Ishikawa (cell line): ENCODE measurements around the gene RBM44.

Experiments used
- CEBPB ChIP-seq: IDR thresholded peaks from 2 replicates; pipeline ENCODE4 v1.6.1; 2012
- CREB1 ChIP-seq: IDR thresholded peaks from 2 replicates; pipeline ENCODE4 v1.6.1; 2012; ENCODE audit warnings: low read depth
- EGR1 ChIP-seq: IDR thresholded peaks from 2 replicates; pipeline ENCODE4 v1.6.1; 2012
- EP300 ChIP-seq: IDR thresholded peaks from 2 replicates; pipeline ENCODE4 v1.6.1; 2012; ENCODE audit warnings: borderline replicate concordance
- FOXM1 ChIP-seq: IDR thresholded peaks from 2 replicates; pipeline ENCODE4 v1.6.1; 2012; ENCODE audit warnings: low read depth, borderline replicate concordance
- NFIC ChIP-seq: IDR thresholded peaks from 2 replicates; pipeline ENCODE4 v1.6.1; 2012
- RAD21 ChIP-seq: IDR thresholded peaks from 2 replicates; pipeline ENCODE4 v1.6.1; 2012; ENCODE audit warnings: low read depth
- REST ChIP-seq: IDR thresholded peaks from 2 replicates; pipeline ENCODE4 v1.6.1; 2012; ENCODE audit warnings: low read depth, mild to moderate bottlenecking
- TAF1 ChIP-seq: IDR thresholded peaks from 2 replicates; pipeline ENCODE4 v1.6.1; 2012; ENCODE audit warnings: low read depth, mild to moderate bottlenecking
- TCF12 ChIP-seq: IDR thresholded peaks from 2 replicates; pipeline ENCODE4 v1.6.1; 2012; ENCODE audit warnings: low read depth
- TEAD4 ChIP-seq: IDR thresholded peaks from 2 replicates; pipeline ENCODE4 v1.6.1; 2012
- YY1 ChIP-seq: IDR thresholded peaks from 2 replicates; pipeline ENCODE4 v1.6.1; 2012; ENCODE audit warnings: low read depth
- ZBTB7A ChIP-seq: IDR thresholded peaks from 2 replicates; pipeline ENCODE4 v1.6.1; 2012; ENCODE audit warnings: low read depth
- TF ChIP-seq, protein P1 (sequence below): IDR thresholded peaks from 2 replicates; pipeline ENCODE4 v1.6.1; 2012
- TF ChIP-seq, protein P2 (sequence below): IDR thresholded peaks from 2 replicates; pipeline ENCODE4 v1.6.1; 2012

RBM44 gene

DNA sequence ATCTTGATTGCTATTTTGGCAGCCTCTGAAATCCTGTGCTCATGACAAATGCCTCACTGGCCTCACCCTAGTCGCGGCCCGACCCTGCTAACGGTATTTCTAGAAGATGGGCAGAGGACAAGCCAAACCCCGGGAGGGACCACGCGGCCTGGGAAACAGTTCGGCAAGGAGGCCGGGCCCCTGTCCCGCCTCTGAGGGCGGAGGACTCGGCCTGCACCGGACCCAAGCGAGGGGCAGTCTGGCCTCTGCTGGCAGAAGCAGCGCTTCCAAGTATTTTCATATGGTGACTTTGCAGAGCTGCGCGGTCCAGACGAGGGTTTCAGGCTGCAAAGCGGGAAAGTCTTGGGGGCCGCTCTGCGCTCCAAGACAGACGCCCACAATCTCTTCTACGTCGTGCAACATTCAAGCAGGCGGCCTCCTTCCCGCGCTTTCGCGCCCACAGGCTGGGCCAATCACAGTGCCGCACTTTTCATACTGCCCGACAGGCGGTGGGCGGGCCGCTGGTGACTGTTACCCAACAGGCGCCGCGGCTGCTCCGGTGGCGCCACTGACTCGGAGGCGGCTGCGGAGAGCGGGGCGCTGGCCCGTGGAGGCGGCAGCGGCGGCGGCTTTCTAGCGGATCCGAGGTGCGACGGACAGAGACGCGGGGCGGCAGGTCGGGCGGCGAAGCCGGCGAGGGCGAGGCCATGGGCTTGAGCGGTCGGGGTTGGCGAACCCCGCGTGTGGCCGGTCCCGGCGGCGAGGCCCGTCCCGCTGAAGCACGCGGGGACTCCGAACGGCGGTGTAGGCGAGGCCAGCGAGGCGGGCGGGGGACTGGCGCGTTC is at the start of gene RBM44:
Gene RBM44, plus strand, starts transcription at position 544 of the 824 bp plus-strand sequence. CDS start 14,831 bp downstream, outside the sequence.
- no peak for TF ChIP-seq CEBPB
- TF ChIP-seq REST = no peak
- no peak for TF ChIP-seq EGR1
- TF ChIP-seq, protein P1, sequence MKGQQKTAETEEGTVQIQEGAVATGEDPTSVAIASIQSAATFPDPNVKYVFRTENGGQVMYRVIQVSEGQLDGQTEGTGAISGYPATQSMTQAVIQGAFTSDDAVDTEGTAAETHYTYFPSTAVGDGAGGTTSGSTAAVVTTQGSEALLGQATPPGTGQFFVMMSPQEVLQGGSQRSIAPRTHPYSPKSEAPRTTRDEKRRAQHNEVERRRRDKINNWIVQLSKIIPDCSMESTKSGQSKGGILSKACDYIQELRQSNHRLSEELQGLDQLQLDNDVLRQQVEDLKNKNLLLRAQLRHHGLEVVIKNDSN = no peak
- no peak for TF ChIP-seq TAF1
- no peak for TF ChIP-seq TEAD4
- no peak for TF ChIP-seq ZBTB7A
- no peak for TF ChIP-seq RAD21
- TF ChIP-seq TCF12 = no peak
- TF ChIP-seq FOXM1 = no peak
- TF ChIP-seq, protein P2, sequence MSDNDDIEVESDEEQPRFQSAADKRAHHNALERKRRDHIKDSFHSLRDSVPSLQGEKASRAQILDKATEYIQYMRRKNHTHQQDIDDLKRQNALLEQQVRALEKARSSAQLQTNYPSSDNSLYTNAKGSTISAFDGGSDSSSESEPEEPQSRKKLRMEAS = no peak
- TF ChIP-seq NFIC = no peak

GRCh38 chr2:237749002-237749401 is 49.6 kb upstream of the RBM44 start:
- TF ChIP-seq TCF12 = no peak
- TF ChIP-seq RAD21 = no peak
- TF ChIP-seq, protein P1 = no peak
- TF ChIP-seq CREB1 = no peak
- no peak for TF ChIP-seq TEAD4
- no peak for TF ChIP-seq ZBTB7A
- TF ChIP-seq EGR1 = no peak
- TF ChIP-seq EP300 = no peak
- TF ChIP-seq REST = no peak
- no peak for TF ChIP-seq NFIC
- TF ChIP-seq CEBPB = no peak
- no peak for TF ChIP-seq YY1
- TF ChIP-seq FOXM1 = no peak
- TF ChIP-seq, protein P2 = no peak

- TF ChIP-seq RAD21 (no peak), EGR1 (no peak), EP300 (no peak), TAF1 (no peak), CEBPB (no peak), TCF12 (no peak)
These were observed 48.6 kb upstream of the RBM44 start for GRCh38 chr2:237749961-237750360.

DNA sequence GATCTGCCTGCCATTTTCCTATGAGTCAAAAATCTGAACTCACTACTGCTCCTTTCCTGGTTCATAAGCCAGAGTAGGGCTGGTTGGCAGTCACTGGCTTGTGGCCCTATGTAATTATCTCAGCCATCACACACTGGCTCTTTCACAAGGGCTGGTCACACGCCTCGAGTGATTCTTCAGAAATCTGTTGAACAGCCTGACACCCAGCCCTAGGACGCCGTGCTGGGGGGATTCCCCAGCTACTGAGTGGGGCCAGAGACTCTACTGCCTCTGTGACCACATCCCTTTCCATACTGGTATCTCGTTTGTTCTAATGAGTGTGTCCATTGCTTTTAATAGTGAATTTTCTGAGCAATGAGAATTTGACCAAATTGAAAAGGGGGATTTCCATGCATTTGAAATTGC is 45.8 kb upstream of the RBM44 start:
- TF ChIP-seq ZBTB7A (no peak), EP300 (no peak), CEBPB (no peak), EGR1 (no peak), CREB1 (no peak), TAF1 (no peak), TEAD4 (no peak), NFIC (no peak)
- TF ChIP-seq, protein P2 = no peak

GRCh38 chr2:237754182-237754581 is 44.4 kb upstream of the RBM44 start:
- TF ChIP-seq ZBTB7A (no peak), CREB1 (no peak), YY1 (no peak), FOXM1 (no peak), TEAD4 (no peak), TAF1 (no peak), RAD21 (no peak), TCF12 (no peak), CEBPB (no peak)
- TF ChIP-seq, protein P2 = no peak
- TF ChIP-seq, protein P1 = no peak
